ENCODE data around the gene DTNB.
"Not testable (repeated sequence)": the region's sequence is repeated elsewhere in the genome, so short reads cannot be mapped to it uniquely, and the experiment has no call there.

The DTNB gene

DNA sequence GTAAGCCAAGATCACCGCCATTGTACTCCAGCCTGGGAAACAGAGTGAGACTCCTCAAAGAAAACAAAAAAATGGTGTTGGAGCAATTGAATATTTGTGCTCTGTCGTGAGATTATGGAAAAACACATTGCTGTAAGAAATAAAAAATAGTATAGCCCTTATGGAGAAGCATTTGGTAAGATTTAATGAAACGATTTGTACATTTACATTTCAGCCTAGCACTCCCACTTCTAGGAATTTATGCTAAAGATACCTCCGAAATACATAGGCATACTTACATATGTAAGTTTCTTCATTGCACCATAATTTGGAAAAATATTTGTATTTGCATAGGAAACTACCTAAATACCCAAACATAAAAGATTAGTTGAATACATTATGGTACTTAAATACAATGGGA, 8.7 kb upstream of the DTNB start:
- DNase-seq: no peak

DNA sequence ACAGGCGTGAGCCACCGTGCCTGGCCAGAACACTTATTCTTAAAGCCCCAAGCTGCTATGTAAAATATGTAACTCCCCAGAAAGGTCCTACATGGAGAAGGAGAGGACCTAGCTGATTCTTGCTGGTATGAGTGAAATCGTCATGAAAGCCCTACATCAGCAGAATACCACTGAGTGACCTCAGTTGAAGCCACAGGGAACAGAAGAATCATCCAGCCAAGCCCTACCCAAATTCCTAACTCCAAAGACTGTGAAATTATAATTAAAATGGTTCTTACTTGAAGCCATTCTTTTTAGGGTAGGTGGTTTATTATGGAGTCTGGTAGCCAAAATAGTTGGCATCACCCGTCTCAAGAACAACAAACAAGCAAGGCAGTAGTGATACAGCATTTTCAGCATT, 4.5 kb upstream of the DTNB start:
- no peak for DNase-seq

DNA sequence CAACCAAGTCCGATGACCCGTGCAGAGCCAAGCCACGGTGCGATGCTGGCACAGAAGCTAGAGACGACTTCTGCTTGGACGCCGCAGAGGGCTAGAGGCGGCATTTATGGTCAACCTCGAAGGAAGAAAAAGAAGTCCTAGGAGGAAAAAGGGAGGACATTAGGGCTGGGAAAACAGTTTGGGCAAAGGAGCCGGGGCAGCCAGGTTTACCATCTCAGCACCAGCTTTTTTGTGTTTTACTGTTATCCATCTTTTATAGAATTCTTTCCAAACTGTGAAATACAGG, 643 bp upstream of the DTNB start:
- peak; percentile 23 for DNase-seq

DNA sequence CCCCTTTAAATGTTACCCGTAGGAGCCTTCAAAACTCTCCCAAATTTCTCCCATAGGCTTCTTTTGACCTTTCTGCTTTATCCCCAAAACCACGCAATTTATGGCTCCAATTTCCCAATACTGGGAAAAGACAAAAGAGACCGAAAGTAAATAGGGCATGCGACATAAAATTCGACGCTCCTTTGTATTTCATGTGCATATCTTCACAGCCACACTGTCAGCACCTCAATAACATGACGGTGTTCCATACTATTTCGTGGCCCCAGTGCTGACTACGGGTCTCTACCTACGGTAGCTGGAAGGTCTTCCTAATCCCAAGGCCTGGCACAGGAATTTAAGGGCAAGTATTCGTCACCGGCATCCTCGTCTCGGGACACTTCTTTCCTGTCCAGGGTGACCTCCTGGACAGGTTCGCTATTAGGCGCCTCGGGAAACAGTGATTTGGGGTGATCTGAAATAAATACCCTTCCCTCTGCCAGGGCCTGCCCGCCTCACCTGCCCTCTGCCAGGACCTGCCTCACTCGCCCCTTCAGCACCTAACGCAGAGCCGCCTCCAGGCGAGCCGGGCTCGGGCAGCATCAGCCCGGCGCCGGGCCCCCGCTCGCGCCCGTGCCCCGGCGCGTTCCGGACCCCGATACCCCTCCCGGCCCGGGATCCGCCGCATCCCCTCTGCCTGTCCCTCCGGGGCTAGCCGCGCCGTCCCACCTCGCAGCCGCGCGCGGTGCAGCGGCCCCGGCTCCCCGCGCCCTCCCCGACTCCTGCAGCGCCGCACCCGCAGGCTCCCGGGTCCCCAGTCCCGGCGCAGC, 680 bp downstream of the DTNB start:
- peak; percentile 62 for DNase-seq

DNA sequence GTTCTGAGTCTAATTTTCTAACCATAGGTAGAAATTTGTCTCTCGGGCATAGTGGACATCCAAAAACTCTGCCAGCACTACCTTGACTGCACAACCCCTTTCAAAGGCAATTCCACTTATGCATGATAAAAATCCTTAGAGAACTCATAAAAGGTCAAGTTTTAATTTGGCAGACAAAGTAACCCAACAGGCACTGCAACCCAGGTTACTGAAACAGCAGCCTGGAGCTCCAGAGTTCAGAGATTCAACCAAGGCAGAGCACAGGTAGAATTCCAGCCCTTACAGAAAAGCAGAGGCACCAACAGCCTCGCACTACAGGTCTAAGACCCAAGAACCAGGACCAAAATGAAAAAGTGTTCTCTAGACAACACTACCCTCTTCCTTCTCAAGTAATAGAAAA, 1.8 kb downstream of the DTNB start:
- DNase-seq: peak; percentile 7

DNA sequence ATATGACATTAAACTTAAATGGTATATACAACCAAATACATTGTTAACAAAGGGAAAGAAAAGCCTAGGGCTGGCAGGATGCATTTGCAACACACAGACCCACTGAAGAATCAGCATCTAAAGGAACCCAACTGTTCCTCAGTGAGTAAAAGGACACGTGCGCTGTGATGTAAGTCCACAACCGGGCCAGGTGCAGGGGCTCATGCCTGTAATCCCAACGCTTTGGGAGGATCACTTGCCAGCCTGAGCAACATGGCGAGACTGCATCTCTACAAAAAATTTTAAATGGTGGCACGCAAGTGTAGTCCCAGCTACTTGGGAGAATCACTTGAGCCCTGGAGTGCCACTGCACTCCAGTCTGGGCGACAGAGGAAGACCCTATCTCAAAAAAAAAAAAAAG, 3.9 kb downstream of the DTNB start:
- DNase-seq: no peak

DNA sequence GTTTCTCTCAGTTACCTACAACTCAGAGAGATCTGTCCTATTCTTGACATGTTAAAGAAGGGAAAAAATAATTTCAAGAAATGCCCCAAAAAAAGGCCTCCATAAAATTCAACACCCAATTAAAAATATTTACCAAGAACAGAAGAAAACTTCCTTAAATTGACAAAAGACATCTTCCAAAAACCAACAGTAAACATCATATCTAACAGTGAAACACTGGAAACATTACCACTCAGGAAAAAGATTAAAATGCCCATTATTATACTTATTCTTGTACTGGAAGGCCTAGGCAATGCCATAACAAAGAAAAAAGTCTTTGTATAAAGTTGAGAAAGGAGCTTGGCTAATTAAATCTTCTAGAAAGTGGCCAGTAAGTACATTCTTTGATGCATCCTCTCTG, 7.2 kb downstream of the DTNB start:
- no peak for DNase-seq

DNA sequence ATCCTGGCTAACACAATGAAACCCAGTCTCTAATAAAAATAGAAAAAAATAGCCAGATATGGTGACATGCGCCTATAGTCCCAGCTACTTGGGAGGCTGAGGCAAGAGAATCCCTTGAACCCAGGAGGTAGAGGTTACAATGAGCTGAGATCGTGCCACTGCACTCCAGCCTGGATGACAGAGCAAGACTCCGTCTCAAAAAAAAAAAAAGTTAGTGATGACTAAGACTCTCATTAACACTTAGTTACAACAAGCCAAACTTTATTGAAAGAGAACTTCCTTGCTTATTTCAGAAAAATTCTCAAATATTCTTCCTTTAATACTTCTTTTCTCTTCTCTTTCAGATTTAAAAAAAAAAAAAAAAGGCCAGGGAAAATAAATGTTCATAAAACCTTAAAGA, 7.9 kb downstream of the DTNB start:
- not testable (repeated sequence) for DNase-seq

DNA sequence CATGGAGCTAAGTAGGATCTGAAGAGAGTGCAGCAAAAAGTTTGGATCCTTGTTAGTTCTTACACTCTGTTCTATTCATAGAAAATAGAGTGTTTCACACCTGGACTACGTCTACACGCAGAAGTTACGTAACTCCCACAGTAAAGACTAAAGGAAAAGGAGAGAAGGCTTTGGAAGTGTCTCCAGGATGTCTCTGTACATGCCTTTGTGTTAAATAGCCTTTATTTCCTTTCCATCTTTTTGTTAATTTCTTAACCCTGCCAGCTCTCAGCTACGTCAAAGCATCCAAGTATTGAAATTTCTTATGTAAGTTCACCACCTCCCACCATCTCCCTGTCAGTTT, 8.4 kb downstream of the DTNB start:
- no peak for DNase-seq

DNA sequence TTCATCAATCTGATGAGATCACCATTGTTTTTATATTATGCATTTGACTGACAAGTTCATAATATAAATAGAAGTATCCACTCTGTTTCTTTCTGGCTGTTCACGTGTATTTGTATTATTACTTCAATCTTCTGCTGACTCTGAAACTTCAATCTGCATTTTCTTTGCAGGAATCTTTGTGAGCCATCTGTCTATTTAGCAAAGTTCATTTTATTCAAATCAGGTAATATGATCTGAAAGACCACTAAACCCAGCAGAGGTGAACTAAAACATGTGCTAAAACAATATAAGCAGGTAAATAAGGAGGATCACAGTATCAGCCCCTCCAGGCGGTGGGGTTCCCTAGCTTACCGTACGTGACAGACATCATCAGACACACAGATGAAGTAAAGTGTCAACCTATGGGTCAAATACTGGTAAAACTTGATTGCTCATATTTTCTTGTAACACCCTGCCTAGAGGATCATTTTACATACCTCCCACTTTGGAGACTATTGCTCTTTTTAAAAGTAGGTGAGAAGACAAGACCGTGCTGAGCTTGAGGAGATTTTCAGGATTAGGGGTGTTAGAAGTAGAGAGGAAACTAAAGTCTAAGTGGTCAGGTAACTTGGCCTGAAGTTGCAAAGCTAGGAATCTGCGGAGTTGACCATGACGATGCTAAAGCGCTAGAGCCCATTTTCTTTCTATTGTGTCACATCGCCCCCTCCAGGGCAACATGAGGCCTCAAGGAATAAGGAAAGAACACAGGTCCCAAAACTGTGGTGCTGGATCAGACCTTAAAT, 9.0 kb downstream of the DTNB start:
- DNase-seq: peak; percentile 75

DNA sequence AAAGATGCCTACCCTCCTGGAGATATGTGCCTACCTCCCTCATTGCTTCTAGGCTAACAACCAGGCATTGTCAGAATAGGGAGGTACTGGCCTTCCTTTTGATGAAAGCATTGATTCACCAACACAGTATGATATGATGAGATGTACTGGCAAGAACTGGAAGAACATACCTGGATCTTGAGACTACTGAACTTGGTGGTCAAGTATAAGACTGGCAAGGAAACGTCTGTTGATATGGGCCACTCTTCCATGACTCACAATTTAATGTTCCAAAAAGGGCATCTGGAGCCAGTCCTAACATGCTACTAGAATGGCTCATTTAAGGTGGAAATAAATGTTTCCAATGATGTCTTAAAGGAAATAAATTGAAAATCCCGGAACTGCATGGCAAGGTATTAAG, 18.1 kb downstream of the DTNB start:
- no peak for DNase-seq

DNA sequence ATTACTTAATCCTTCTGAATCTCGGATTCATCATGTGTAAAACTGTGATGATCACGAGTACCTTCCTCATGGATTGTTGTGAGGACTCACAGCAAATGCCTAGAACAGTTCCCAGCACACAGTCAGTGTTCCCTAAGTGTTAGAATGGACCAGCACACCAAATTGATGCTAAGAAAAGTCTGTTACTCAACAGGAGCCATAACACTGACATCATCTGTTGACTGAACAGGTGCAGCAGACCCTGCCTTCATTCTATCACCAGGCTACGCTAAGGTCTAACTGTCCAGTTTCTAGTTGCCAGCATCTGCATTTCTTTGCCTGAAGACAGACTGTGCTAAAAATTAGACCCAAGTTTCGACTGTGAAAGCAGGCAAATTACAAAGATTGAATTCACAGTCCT, 18.6 kb downstream of the DTNB start:
- no peak for DNase-seq

DNA sequence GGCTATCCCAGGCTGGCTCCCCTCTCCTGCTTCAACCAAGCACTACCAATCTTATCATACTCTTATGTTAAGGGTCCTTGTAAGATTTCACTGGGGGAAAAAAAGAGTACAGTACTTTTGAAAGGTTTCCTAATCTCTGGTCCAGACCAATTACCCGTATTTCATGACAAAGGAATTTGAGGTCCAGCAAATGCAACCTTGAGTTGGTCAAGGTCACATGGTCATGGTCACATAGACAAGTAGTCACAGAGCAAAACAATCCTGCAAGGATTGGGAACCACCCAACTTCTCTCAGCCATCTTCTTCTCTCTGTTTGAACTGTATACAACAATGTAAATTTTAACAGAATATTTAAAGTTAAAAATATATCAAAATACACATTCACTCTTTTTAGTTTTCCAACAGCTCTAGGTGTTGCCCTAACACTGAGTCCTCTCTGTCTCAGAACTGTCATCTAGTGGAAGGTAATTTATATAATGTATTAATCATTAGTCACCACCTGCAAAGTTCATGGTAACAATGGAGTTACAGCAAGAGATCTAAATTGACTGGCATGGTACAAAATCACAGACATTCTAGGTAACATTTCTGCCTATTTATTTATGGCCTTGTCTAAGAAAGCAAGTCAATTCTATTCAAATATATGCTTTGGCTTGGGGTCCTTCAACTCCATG, 21.5 kb downstream of the DTNB start:
- DNase-seq: no peak

DNA sequence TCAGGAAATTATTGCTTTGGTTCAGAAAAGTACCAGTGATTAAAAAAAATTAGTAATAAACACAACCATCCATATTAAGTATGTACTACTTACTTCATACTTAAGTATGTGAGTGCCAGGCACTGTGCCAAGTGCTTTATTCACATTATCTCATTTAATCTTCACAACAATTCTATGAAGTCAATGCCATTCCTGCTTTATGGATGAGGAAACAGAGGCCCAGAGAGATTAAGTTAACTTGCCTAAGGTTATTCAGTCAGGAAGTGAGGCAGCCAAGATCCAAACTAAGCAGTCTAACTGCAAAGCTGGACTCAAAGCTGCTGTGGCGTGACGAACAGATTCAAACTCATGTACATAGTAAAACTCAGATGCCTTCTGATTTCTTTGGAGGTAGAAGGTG, 22.3 kb downstream of the DTNB start:
- DNase-seq: no peak

DNA sequence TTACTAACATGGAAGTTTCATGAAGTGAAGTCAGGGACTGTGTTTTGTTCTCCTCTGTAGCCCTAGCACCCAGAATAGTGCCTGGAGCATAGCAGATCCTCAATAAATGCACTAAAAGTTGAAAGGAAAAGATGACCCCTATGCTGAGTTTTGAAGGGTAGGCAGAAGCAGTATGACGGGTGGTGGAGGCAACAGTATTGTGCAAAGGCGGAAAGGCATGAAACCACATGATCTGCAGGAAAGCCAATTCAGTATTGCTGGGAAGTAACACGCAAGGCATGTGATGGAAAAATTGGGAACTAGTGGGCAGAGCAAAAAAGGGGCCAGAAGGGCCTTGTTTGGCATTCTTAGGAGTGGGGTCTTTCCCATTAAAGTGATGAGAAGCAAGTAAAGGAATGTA, 23.1 kb downstream of the DTNB start:
- no peak for DNase-seq

DNA sequence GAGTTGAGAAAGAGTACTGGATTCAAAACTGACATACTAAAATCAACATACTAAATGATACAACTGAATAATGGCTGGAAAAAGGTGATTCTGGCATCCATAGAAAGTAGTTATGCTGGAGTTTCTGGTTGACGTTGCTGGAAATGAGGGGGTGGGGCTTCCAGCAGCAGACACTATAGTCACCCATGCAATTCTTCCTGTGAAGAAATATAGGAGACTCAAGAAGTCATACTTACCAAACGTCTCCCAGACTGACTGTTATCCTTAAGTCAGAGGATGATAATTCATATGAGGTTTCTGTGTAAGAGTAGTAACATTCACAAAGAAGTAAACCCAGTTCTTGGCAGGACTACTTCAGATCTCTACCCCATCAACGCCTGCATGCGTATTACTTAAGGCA, 23.6 kb downstream of the DTNB start:
- no peak for DNase-seq

DNA sequence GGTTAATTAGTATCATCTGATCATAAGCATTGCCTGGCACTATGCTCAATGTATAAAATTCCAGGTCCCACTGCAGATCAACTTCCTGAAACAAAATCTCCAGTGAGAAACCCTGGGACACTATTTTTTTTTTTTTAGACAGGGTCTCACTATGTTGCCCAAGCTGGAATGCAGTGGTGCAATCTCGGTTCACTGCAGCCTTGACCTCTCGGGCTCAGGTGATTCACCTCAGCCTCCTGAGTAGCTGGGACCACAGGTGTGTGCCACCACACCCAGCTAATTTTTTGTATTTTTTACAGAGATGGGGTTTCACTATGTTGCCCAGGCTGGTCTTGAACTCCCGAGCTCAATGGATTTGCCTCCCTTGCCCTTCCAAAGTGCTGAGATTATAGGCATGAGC, 31.1 kb downstream of the DTNB start:
- no peak for DNase-seq

DNA sequence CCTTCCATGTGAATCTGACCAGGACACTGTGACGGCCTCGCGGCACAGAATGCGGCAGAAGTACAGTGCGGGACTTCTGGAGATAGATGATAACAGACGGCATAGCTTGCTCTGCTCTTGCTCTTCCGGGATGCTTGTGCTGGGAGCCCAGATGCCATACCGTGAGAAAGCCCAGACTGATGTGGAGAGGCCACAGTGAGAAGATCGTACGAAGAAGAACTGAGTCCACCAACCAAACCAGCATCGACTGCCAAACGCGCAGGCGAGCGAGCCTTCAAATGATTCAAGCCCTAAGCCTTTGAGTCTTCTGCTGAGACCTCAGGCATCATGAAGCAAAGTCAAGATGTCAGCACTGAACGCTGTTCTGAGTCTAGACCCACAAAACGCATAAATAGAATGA, 33.7 kb downstream of the DTNB start:
- DNase-seq: no peak

DNA sequence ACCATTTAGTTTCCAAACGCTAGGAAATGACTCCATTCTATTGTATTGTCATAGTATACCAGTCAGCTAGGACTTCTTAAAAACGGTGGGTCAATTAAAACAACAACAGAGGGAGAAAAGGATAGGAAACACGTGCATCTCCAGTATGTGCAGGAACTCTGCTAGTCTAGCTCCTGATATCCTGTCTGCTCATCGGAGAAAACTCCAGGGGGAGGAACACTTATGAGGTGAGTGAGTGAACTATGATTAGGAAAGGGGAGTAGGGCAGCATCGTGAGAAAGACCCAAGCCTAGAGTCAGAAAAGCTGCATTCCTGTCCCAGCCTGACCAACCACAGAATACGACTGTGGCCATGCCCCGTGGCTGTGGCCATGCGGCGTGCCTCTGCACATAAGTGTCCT, 34.2 kb downstream of the DTNB start:
- DNase-seq: no peak

DNA sequence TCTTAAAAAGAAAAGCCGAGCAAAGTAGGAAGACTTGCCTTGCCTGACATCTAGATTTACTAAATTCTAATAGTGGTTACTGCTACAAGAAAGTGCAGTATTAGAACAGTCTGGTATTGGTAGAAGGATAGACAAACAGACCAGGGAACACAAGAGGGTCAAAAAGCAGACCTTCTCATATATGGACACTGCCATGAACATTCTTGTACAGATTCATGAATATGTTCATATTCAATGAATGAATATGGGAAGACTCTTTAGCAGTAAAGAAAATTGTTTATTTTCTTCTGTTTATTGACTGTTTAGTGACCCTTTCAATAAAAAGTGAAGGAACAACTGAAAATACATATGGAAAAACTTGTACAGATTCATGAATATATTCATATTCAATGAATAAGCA, 37.6 kb downstream of the DTNB start:
- DNase-seq: no peak

DNA sequence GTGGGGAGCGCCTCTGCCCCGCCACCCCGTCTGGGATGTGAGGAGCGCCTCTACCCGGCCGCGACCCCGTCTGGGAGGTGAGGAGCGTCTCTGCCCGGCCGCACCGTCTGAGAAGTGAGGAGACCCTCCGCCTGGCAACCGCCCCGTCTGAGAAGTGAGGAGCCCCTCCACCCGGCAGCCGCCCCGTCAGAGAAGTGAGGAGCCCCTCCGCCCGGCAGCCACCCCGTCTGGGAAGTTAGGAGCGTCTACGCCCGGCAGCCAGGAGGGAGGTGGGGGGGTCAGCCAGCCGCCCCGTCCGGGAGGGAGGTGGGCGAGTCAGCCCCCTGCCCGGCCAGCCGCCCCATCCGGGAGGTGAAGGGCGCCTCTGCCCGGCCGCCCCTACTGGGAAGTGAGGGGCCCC, 39.6 kb downstream of the DTNB start:
- not testable (repeated sequence) for DNase-seq

DNA sequence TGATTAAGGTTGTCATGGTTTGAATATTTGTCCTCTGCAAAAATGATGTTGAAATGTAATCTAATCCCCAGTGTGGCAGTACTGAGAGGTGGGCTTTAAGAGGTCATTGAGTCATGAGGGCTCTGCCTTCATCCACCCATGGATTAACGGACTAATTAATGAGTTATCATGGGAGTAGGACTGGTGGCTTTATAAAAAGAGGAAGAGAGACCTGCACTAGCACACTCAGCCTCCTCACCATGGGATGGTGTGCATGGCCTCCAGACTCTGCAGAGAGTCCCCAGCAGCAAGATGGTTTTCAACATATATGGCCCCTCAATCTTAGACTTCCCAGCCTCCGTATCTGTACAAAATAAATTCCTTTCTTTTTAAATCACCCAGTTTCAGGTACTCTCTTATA, 41.0 kb downstream of the DTNB start:
- DNase-seq: no peak

DNA sequence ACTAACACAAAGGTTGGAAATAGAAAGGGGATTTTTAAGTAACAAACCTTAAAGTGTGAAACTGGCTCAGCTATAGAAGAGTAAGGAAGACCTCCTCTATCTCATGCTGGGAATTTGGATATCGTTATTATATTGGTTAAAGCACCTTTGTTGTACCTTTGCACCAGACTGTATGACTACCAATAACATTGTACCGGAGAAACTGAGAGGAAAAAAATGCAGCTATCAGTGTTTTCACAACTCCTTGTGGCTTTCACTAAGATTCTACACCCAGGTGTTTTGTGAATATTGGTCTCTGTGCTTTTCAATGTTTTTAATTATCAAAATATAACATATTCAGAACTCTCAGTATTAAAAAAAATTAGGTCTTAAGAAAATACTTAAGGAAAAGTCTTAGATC, 48.7 kb downstream of the DTNB start:
- DNase-seq: no peak

DNA sequence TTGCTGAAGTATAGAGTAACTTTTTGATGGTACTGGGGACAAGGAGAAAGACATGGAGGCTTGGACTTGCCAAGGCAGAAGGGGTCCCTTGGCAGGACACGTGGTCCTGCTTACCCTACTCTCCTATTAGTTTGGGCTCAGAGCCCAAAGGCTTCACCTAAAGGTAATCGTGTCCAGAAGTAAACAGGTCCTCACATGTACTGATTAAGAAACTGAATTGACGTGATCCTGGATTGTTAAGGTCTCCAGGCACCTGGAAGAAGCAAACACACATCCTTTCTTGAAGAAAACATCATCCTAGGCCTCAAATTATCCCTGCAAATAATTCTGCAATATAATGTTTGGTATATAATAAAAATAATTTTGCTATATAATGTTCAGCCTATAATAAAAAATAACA, 50.0 kb downstream of the DTNB start:
- DNase-seq: no peak

DNA sequence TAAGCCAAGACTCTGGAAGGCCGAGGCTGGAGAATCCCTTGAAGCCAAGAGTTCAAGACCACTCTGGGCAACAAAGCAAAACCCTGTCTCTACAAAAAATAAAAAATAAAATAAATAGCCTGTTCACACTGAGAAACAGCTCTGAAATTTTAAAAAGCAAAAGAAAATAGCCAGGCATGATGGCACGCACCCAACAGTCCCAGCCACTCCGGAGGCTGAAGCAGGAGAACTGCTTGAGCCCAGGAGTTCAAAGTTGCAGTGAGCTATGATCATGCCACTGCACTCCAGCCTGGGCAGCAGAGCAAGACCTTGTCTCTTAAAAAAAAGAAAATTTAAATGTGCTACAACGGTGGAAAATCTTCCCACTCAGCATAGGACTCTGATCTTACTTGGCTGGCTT, 52.7 kb downstream of the DTNB start:
- peak; percentile 35 for DNase-seq
